NOMO-1 treated with DMSO at 0.1 percent for 48 hours (cell line): ENCODE measurements around the gene TSPAN14.

ENCODE experiments used
- DNase-seq: peaks from one replicate; lab custom pipeline; 2025; ENCODE audit not compliant: unreplicated experiment; lab: John Stamatoyannopoulos, UW

TSPAN14 gene

GRCh38 chr10:80502621-80503583 is 48.8 kb downstream of the TSPAN14 start:
- no peak for DNase-seq

GRCh38 chr10:80503584-80504157 is 49.6 kb downstream of the TSPAN14 start:
- no peak for DNase-seq

- DNase-seq, result peak; percentile 52
Observed at GRCh38 chr10:80504158-80504811, 50.2 kb downstream of the TSPAN14 start.

GRCh38 chr10:80504897-80505465 is 50.9 kb downstream of the TSPAN14 start:
- DNase-seq, result no peak

GRCh38 chr10:80506189-80506575 is 52.1 kb downstream of the TSPAN14 start:
- no peak for DNase-seq

- no peak for DNase-seq
Observed at GRCh38 chr10:80506836-80507487, 52.9 kb downstream of the TSPAN14 start.

GRCh38 chr10:80509108-80509402 is 54.9 kb downstream of the TSPAN14 start:
- no peak for DNase-seq

- DNase-seq, result no peak
Observed at GRCh38 chr10:80509403-80510161, 55.5 kb downstream of the TSPAN14 start.

- DNase-seq, result no peak
Observed at GRCh38 chr10:80512031-80512526, 58.0 kb downstream of the TSPAN14 start.

GRCh38 chr10:80513106-80513505 is 59.0 kb downstream of the TSPAN14 start:
- DNase-seq, result no peak

GRCh38 chr10:80515511-80515910 is 61.4 kb downstream of the TSPAN14 start:
- DNase-seq, result no peak

- no peak for DNase-seq
Observed at GRCh38 chr10:80515941-80516340, 61.8 kb downstream of the TSPAN14 start.

- DNase-seq, result no peak
Observed at GRCh38 chr10:80516506-80517075, 62.5 kb downstream of the TSPAN14 start.

GRCh38 chr10:80517416-80518142 is 63.5 kb downstream of the TSPAN14 start:
- no peak for DNase-seq

- DNase-seq, result peak; percentile 59
Observed at GRCh38 chr10:80518143-80518806, 64.2 kb downstream of the TSPAN14 start.

GRCh38 chr10:80518807-80519360 is 64.8 kb downstream of the TSPAN14 start:
- no peak for DNase-seq

GRCh38 chr10:80519936-80520650 is 66.0 kb downstream of the TSPAN14 start:
- no peak for DNase-seq
